Breast epithelium (tissue), 4 donors: Measurements from ENCODE around the gene RAB1A. TPM values are rescaled to one million over a fixed set of nuclear protein-coding genes. Genes with fewer than 3 reads are reported as not detected.
A peak's percentile ranks its signal among the peaks of the same experiment; 100 is the strongest.

ENCODE experiments used
- DNase-seq, 2 donors: peaks; one replicate each; pipeline ENCODE4 v3.0.0-alpha.2; 2019; ENCODE audit warnings: low spot score in 2 of 2
- H3K27ac ChIP-seq, 2 donors: fragments of 200-600 bp; sonication (generic) in 1 of 2; one replicate each; pipeline ENCODE4 v1.5.1; 2016 to 2019; ENCODE audit warnings: mild to moderate bottlenecking in 1 of 2
- H3K27me3 ChIP-seq, 2 donors: fragments of 200-600 bp; sonication (generic) in 1 of 2; one replicate each; pipeline versions ENCODE4 v1.5.1 to v1.6.0; 2017 to 2019; ENCODE audit warnings: control low read depth in 1 of 2, mild to moderate bottlenecking in 1 of 2
- H3K36me3 ChIP-seq: fragments of 200-600 bp; one replicate; pipeline ENCODE4 v1.5.1; 2019
- H3K4me1 ChIP-seq, 2 donors: fragments of 200-600 bp; sonication (generic); one replicate each; pipeline ENCODE4 v1.5.1; 2016 to 2019; ENCODE audit warnings: control low read depth in 1 of 2
- H3K4me3 ChIP-seq, 3 donors: fragments of 200-600 bp; sonication (generic); 1 replicate in 2 of 3; 2 replicates in 1 of 3; pipeline ENCODE4 v1.5.1; 2016 to 2019; ENCODE audit warnings: mild to moderate bottlenecking in 3 of 3, moderate library complexity in 2 of 3
- H3K9me3 ChIP-seq, 2 donors: fragments of 200-600 bp; sonication (generic) in 1 of 2; one replicate each; pipeline ENCODE4 v1.5.1; 2016 to 2019; ENCODE audit warnings: control low read depth in 1 of 2
- CTCF ChIP-seq, 3 donors: fragments of 450-650 bp; IDR thresholded peaks; one replicate each; pipeline ENCODE4 v1.5.1; 2016 to 2017; ENCODE audit warnings: antibody characterized with exemption in 3 of 3, mild to moderate bottlenecking in 3 of 3, moderate library complexity in 3 of 3
- POLR2A ChIP-seq: fragments of 450-650 bp; IDR thresholded peaks from one replicate; pipeline ENCODE4 v1.6.1; 2016; ENCODE audit warnings: antibody characterized with exemption, mild to moderate bottlenecking, moderate library complexity
- POLR2AphosphoS5 ChIP-seq, 3 donors: sonication (generic); formaldehyde crosslinking; IDR thresholded peaks; one replicate each; pipeline ENCODE4 v1.6.1; 2017; ENCODE audit warnings: antibody characterized with exemption in 3 of 3
- intact Hi-C: fragments of 100-400 bp; cut with DNase I; formaldehyde crosslinking; loops from one replicate; pipeline ENCODE4 v1.15.1; 2023; ENCODE audit warnings: low total_unique reads
- total RNA-seq, 3 donors: library from RNA; depleted of rRNA; stranded (reverse); fragments of >200 nt; gene quantifications; one replicate each; pipeline ENCODE4 v1.1.0, GENCODE V29; 2016

The RAB1A gene
- total RNA-seq, 3 donors from 2014 or later, result 86.1 to 107 (median 89.5) TPM

DNA sequence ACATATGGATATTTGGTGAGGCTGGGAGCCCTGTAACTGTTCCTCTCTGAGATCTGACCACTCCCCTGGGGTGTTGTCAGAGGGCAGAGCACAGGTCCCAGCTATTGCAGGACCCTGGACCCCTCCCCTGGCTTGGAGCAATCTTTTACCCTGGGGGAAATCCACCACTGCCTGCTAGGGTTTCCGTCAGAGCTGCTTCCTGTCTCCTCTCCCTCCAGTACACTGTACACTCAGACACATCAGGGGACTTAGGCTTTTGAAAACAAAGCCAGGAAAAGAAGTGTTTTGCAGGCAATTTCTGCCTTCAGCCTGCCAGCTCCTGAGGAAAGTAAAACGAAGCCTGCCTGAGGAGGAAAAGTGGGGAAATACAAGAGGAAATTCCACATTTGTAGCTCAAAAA lies 86.9 kb downstream of the RAB1A start:
- DNase-seq, result no peak
- Histone ChIP-seq H3K36me3 (no peaks in the 10 kb centered on the region), H3K4me3 (no peak overlapping the region), H3K27me3 (no peaks in the 10 kb centered on the region), H3K4me1 (no peaks in the 10 kb centered on the region), H3K27ac (no peak overlapping the region), H3K9me3 (no peaks in the 10 kb centered on the region)
- intact Hi-C loops, result no loop called here
- no peak for TF ChIP-seq POLR2AphosphoS5 (IDR thresholded peaks at IDR 0.05)
- TF ChIP-seq POLR2A, result no peak
- no peak for TF ChIP-seq CTCF (IDR thresholded peaks at IDR 0.05)

- Histone ChIP-seq H3K9me3 (no peaks in the 10 kb centered on the region), H3K4me1 (no peaks in the 10 kb centered on the region), H3K27me3 (no peaks in the 10 kb centered on the region), H3K4me3 (peak overlapping the region in 2 of 3 donors; percentile 4 to 45), H3K36me3 (no peaks in the 10 kb centered on the region), H3K27ac (no peak overlapping the region)
- peak; percentile 87 to 88 for DNase-seq
- TF ChIP-seq POLR2AphosphoS5 (IDR thresholded peaks at IDR 0.05) (peak in 1 of 3 donors; percentile 64), CTCF (IDR thresholded peaks at IDR 0.05) (peak; percentile 96 to 97 (median 96)), POLR2A (no peak)
- intact Hi-C loops, result no loop called here
Observed at GRCh38 chr2:65040400-65041261, 89.3 kb downstream of the RAB1A start.

GRCh38 chr2:65039640-65040039 lies 90.3 kb downstream of the RAB1A start:
- Histone ChIP-seq H3K36me3 (no peaks in the 10 kb centered on the region), H3K4me3 (no peak overlapping the region), H3K4me1 (no peaks in the 10 kb centered on the region), H3K27ac (no peak overlapping the region), H3K9me3 (no peaks in the 10 kb centered on the region), H3K27me3 (no peaks in the 10 kb centered on the region)
- DNase-seq, result no peak
- no peak for TF ChIP-seq POLR2AphosphoS5 (IDR thresholded peaks at IDR 0.05)
- TF ChIP-seq CTCF (IDR thresholded peaks at IDR 0.05), result no peak
- TF ChIP-seq POLR2A, result no peak
- intact Hi-C loops, result loop anchor here (10.0 kb wide), 1 partner anchor 125 kb away; no protein-coding TSS in a partner anchor

DNA sequence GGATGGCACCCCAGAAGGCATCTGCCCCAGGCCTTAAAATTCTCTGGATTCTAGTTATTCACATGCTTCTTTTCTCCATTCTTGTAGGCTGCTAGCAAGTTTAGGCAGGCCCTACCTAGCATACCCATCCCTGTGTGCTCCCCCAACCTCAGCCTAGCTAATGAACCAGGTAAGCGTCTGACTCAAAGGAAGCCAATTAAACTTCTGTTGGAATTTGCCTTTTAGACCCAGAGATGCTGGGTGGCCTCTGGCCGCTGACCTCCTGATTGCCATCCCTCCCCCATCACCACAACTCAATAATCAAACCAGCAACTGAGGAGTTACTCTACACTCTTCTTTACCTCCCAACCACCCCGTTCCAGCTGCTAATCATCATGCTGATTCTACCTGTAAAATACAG lies 92.7 kb downstream of the RAB1A start:
- TF ChIP-seq POLR2AphosphoS5 (IDR thresholded peaks at IDR 0.05) (no peak), POLR2A (no peak), CTCF (IDR thresholded peaks at IDR 0.05) (no peak)
- Histone ChIP-seq H3K4me3 (no peak overlapping the region), H3K4me1 (no peaks in the 10 kb centered on the region), H3K36me3 (no peaks in the 10 kb centered on the region), H3K9me3 (no peaks in the 10 kb centered on the region), H3K27ac (no peak overlapping the region), H3K27me3 (no peaks in the 10 kb centered on the region)
- DNase-seq, result no peak
- intact Hi-C loops, result loop anchor here (10.0 kb wide), 1 partner anchor 122 kb away; no protein-coding TSS in a partner anchor

Other genes starting within 250 kb of the RAB1A start
- 10 to 100 TPM in 2 of 3 donors, 1 to 10 TPM in 1; 9.1 to 31.5 (median 11.4) TPM for gene SLC1A4, start 140.7 kb downstream of the RAB1A start, total RNA-seq
- 10 to 100 TPM; 23.3 to 32.2 (median 25.0) TPM for gene CEP68, start 73.7 kb downstream of the RAB1A start, total RNA-seq
- gene ACTR2, start 97.7 kb upstream of the RAB1A start, total RNA-seq, result 10 to 100 TPM; 74.7 to 98.4 (median 75.1) TPM